ENCODE data around the gene PAX9.
"Not testable (repeated sequence)": the region's sequence is repeated elsewhere in the genome, so short reads cannot be mapped to it uniquely, and the experiment has no call there.

The PAX9 gene

DNA sequence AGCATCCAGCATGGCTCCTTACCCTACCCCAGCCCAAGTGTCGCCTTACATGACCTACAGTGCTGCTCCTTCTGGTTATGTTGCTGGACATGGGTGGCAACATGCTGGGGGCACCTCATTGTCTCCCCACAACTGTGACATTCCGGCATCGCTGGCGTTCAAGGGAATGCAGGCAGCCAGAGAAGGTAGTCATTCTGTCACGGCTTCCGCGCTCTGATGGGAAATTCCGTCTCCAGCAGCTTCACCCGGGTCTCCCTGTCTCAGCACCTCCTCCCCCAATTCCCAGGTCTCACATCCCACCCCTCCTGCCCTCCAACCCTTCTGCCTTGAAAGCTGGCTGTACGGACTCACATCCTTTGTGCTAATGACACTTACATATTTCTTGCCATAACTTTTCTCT lies 14.6 kb downstream of the PAX9 start:
- no peak for DNase-seq

DNA sequence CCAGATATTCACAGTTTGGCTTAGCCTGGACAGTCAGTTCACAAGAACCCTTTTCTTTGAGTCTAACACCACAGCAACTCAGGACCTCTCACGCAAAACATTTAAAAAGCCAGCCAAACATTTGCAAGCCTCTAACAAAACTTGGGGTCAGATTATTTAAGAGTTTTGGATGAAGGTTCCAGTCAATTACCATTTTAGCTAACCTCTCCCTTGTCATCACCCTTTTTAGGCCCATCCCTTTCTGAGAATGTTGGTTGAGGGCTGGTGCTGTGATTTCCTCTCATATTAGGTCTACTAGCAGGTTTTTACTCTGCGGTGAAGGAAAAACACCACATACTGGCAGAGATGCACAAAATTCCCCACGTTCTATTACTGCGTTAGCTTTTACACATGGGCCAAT lies 20.7 kb downstream of the PAX9 start:
- no peak for DNase-seq

DNA sequence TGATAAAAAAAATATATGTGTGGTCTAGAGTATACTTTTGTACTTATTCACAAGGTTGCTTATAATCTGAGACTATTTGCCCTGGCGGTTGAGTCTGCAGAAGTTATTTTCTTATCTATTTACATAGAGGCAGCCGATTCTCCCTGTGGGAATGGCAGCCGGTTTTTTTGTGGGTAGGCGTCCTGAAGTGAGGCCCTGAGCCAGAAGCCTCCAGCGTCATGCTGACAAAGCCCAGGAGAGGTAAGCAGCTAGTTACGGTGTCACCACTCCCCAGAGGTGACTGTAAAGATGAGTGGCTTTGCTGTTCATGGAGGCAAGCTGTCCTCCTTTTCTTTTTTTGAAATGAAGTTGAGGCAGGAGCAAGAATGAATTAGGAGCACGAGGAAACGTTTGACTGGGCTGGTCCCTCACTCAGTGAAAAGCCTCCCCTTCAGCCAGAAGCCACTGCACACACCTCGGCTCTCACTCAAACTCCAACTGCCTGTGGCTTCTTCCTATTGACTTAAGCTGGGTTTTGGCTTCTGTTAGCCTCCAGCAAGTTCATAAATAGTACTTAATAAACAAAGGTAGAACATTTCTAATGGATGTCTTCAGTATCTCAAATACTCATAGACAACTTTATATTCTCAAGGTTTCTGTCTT lies 21.5 kb downstream of the PAX9 start:
- peak; percentile 61 for DNase-seq

DNA sequence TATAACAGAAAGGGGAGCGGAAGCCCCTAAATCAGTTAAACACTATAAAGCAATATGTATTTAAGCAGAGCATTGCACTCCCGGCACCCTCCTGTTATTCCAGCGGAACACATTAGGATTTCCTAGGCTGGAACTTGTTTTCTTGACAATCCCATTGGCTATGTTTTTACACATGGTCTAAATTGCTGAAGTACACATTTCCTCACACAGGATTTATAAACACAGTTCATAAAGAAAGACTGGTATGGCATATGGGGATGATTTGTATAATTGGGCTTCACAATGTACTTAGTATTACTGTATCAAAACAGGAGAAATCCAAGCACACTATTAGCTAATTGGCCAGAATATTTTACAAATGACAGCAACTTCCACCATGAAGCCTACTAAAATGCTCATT lies 23.3 kb downstream of the PAX9 start:
- no peak for DNase-seq

DNA sequence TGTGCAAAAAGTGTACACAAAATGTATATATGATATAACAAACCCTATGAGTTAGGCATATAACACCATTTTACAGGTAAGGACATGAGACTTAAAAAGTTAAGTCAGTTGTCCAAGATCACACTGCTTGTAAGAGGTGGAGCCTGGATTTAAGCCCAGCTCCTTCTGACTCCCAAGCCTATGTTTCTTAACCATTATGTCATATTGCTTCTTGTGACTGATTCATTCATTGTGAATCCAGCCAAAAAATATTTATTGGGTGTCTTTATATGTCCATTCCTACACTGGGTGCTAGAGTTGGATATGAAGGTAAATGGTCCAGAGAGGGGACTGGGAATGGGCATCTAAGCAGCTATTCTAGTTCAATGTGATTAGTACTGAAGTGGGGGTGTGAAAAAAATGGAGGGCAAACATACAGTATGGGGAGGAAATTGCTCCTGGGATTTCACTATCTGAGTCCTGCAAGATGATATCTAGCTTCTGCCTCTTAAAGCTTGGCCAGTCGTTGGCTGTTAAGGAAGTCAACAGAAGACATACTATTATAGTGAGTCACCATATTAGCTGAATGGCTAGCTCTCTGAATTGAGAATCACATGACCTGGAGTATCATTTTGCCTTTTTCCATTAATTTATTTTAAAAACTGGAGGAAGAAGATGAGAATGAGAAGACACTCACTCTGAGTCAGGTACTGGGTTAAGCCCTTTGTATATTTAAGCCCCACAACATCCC lies 28.8 kb downstream of the PAX9 start:
- no peak for DNase-seq

DNA sequence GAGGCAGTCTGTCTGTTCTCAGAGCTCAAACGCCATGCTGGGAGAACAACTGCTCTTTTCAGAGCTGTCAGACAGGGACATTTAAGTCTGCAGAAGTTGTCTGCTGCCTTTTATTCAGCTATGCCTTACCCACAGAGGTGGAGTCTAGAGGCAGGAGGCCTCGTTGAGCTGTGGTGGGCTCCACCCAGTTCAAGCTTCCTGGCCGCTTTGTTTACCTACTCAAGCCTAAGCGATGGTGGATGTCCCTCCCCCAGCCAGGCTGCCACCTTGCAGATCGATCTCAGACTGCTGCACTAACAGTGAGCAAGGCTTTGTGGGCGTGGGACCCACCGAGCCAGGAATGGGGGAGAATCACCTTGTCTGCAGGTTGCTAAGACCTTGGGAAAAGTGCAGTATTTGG lies 37.8 kb downstream of the PAX9 start:
- not testable (repeated sequence) for DNase-seq

DNA sequence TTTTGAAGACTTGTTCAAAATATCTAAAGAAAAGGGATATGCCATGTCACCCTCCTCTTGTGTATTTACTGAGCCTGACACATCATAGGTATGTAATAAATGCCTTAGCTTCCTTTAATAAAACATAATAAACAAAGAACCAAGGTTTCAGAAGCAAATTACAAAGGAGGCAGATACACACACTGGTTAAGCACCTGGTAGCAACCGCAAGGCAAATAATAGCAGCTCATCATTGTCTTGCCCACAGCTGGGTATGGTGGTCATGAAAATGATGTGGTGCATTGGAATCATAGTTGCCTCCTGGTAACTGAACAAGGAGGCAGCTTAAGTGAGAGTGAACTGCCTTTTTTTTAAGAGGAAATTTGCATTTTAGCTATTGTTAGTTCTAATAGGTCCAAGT lies 39.0 kb downstream of the PAX9 start:
- no peak for DNase-seq

DNA sequence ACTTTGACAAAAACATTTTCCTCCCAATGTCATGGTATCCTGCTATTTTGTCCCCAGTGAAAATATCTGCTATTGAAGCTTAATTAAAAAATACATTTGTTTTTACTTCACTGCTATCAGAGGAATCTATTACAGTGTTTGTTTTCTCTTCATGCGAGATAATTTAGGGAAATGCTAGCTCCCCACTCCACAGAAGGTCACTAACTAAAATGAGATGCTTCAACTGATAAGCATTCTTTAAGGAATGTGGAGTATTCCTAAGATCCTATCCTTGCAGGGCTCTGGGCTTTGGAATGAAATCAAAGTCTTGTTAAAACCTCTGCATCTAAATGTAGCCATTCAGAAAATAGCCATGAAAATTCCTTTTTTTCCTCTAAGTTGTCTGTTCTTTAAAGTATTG lies 39.5 kb downstream of the PAX9 start:
- DNase-seq: no peak

DNA sequence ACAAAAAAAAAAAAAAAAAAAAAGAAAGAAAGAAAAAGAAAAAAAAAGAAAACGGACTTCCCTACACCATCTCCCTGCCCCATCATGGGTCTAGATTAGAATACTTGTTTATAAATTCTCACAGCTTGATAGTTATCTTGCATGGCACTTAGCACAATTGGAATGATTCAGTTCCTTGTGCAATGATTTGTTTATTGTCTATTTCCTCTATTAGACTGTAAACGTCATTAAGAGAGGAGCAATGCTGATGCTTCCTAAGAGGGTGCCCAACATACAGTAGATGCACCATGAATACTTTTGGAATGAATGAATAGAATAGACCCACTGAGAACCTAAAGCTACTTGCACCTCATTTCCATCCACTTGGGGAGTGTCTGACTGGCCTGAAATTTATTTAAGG lies 40.8 kb downstream of the PAX9 start:
- no peak for DNase-seq

DNA sequence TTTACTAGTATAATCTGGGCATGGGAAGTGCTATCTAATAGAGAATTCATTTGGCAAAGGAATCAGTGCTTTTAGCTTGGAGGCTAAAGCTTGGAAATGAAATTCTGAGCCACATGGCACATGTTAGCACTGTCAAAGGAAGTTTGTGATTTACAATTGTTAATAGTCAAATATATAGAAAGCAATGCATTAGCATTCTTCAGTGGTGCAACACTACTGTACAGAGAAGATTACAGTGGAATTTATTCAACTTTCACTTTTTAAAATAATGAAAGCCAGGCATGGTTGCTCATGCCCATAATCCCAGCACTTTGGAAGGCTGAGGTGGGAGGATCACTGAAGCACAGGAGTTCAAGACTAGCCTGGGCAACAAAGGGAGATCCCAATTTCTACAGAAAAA lies 45.9 kb downstream of the PAX9 start:
- DNase-seq: no peak

DNA sequence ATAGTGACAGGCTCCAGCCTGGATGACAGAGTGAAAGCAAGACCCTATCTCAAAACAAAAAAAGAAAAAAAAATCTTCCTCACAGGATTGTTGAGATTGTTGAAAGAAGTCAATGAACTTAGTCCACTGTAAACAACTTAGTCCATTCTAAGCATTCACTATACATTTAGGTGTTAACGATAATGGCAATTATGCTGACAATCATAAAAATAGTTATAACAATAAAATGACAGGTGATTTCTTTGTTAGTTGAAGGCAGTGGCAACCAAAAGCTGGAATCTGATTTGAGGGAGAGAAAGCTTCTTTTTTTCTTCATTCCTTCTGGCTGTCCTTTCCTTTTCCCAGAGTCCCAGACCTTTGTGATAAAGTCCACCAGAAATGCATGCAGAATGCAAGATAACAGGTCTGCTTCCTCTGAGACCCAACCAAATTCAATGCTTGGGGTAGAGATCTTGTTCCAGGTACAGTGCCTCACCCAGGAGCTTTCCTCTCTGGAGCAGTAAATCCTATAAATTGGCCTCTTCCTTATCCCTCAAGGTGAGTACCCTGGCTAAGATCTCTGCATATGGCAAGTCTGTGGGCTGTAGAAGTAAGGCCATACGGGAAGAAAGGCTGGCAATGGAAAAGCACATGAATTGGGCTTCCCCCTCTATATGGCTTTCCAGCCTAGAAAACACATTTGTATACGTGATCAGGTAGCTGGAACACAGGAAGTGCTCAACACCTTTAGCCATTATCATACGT lies 52.5 kb downstream of the PAX9 start:
- DNase-seq: no peak

DNA sequence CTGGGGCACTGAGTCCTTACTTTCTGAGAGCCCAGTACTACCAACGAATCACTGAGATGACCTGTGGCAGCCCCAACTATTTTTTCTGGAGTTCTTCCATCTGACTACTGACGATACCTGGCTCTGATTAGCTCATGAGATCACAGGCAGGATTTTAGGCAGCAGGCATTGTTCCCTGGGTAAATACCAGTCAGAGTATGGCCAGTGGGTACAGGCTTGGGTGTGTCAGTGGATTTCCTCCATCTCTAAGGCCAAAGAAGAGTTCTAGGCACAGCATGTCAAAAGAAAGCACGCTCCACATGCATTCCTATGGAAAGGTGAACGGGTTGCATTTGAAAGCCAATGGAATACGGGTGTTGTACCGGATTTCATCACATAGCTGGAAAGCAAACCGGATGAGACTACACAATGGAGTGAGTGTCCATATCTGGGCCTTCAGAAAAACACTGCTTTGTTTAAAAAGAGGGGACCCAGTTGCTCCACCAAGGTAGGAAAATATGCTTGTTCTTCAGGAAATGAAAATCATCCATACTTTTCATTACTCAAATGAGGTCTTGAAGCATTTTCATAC lies 55.0 kb downstream of the PAX9 start:
- DNase-seq: no peak

DNA sequence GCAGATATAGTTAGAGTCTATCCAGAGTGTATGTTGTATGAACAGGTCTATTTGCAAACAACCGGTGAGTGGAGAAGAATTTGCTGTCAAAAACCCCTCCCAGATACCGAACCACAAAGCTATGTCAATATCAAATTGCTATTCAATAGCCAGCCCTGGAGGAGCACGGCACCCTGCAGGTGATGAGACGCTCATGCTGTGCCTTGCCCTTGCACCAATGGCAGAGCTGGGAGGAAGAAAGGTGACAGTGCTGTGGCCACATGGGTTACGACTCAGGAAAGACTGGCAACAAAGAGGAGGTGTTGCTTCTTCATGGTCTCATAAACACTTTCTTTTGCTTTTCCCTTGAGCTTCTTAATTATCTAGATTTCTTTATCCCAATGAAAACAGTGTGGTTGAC lies 55.7 kb downstream of the PAX9 start:
- no peak for DNase-seq

DNA sequence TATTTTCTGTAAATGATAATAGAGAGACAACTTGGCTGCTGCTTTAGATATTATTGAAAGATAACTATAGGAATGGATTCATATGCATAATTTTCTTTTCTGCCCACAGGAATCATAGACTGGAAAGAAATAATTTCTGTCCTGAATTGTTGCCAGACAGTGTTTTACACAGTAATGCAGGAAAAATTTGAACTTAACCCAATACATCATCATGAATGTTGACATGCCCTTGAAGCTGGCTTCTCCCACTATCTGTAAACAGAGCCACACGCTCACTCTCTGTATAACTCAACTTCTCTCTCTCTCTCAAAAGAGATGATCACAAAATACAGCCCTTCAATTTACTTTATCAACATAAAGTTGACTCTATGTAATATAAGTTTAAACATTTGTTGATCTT lies 56.6 kb downstream of the PAX9 start:
- no peak for DNase-seq

DNA sequence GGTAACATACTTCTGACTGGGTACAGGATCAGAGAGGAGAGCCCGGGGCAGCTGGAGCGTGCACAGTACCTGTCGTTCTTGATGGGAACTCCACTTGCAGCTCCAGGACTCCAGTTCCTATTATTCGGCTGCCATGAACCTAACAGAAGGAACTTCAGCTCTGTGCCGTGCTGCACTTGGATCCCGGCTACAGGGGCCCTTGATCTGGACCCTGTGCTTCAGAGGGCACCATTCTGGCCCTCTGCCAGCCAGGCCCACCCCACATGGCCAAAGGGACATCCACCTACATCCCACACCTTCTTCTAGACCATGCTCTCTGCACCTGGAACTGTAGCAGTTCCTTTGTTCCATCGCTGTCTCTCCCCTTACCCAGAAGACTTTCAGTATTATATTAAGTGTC lies 58.2 kb downstream of the PAX9 start:
- no peak for DNase-seq

DNA sequence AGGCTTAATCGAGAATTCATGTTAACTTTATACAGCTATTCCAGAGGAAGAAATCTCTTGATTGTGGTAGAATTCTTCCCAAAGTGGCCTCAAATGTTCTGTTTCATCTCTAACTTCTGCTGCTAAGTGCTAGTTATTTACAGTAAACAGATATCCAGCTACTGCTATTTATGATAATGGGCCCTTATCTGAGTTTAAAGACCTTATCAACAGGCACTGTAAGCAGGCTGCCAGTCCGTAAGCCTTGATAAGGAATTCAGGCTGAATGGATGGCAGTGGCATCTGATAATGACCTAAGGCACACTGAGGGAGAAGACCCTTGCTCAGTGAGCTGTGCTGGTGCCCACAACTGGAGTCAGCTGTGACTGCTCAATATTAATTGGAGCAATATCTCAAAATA lies 59.0 kb downstream of the PAX9 start:
- DNase-seq: no peak

DNA sequence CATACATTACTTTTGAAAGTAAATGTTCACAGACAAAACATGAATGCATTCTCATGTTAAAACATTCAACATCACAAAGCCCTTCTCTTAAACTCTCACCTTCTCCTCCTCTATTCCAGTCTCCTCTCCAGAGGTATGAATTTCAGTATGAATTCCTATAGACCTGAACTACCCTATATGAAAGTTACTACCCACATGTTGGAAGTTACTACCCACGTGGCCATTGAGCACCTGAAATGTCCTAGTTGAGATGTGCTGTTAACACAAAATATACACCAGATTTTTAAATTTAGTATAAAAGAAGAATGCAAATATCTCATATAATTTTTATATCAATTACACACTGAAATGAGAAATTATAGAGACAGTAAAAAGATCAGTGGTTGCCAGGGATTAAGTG lies 60.2 kb downstream of the PAX9 start:
- no peak for DNase-seq

DNA sequence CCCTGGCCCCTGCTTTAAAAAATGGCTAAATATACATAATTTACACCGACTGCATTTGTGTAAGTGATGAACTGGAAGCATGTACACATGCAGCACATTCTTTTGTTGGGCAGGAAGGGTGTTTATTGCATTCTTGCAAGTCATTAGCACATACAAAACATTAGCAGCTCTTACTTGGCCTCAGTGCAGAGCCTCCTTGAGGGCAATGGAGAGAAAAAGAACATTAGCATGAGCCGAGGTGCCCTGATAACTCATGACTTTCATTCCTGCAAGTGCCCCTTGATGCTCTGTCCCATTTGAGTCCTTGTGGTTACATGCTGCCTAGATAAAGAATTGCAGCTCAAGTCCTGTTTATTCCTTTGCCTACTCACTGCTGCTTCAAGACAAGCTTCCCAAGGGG lies 61.9 kb downstream of the PAX9 start:
- no peak for DNase-seq

DNA sequence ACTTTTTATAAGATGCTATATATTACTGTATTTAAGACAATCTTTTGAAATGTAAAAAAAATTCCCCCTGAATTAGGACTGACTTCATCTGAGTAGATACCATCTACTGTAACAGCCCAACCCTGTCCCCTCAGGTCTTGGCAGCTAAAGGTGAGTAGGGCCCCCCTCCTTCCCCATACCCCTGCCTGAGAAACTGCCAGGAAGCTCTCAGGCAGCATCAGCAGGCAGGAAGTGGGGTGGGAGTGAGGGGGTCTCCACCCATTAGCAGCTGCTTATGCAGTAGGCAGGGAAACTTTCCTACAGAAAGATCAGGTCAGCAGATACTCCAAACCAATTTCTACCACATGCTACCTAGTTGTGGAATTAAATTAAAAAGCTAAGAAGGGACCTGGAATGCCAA lies 62.5 kb downstream of the PAX9 start:
- no peak for DNase-seq

DNA sequence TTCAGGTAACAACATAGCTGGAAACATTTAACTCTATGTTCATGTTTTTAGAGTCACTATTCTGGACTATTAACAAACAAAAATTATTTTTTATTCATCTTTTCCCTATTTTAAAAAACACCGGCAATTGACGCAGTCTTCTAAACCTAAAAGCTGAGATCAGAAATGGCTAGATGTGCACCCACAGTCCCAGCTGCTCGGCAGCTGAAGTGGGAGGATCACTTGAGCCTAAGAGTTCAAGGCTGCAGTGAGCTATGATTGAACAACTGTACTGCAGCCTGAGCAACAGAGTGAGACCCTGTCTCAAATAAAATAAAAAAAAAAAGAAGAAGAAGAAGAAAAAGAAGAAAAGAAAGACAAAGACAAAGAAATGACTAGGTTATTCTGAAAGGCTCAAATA lies 64.5 kb downstream of the PAX9 start:
- no peak for DNase-seq

Measured in NCI-H2107 (cell line).